HepG2 (cell line): Measurements from ENCODE around the gene AIP. TPM values are rescaled to one million over a fixed set of nuclear protein-coding genes. Genes with fewer than 3 reads are reported as not detected.

Experiments
- HNRNPH1 ChIP-seq: fragments of 200-400 bp; formaldehyde crosslinking; optimal IDR thresholded peaks from 2 replicates; pipeline ENCODE3; 2017; ENCODE audit warnings: mild to moderate bottlenecking, low read depth, low read length
- KDM2A ChIP-seq: sonication (generic); formaldehyde crosslinking; IDR thresholded peaks from 2 replicates; pipeline ENCODE4 v1.4.0; 2020; ENCODE audit warnings: low read depth, missing genetic modification reagents, borderline replicate concordance
- MIXL1 ChIP-seq: IDR thresholded peaks from 2 replicates; pipeline ENCODE4 v1.6.1; 2016
- RCOR2 ChIP-seq: IDR thresholded peaks from 2 replicates; pipeline ENCODE4 v1.6.1; 2016; ENCODE audit warnings: missing biosample characterization, missing genetic modification reagents
- RFXANK ChIP-seq: IDR thresholded peaks from 2 replicates; pipeline ENCODE4 v1.6.1; 2016
- SNRNP70 ChIP-seq: fragments of 200-400 bp; formaldehyde crosslinking; IDR thresholded peaks from 2 replicates; pipeline ENCODE4 v1.6.1; 2017; ENCODE audit warnings: mild to moderate bottlenecking, low read depth, low read length, moderate library complexity
- SRF ChIP-seq: IDR thresholded peaks from 2 replicates; pipeline ENCODE4 v1.6.1; 2011; ENCODE audit warnings: mild to moderate bottlenecking, low read depth, low read length, moderate library complexity
- SRSF1 ChIP-seq: fragments of 200-400 bp; formaldehyde crosslinking; optimal IDR thresholded peaks from 2 replicates; pipeline ENCODE3; 2017; ENCODE audit warnings: mild to moderate bottlenecking, low read depth, low read length, moderate library complexity
- ZNF205 ChIP-seq: IDR thresholded peaks from 2 replicates; pipeline ENCODE4 v1.6.1; 2018; ENCODE audit warnings: missing biosample characterization, missing genetic modification reagents
- ZNF235 ChIP-seq: sonication (generic); formaldehyde crosslinking; IDR thresholded peaks from 2 replicates; pipeline ENCODE4 v1.8.1; 2023; ENCODE audit warnings: mild to moderate bottlenecking, missing genetic modification reagents, borderline replicate concordance
- ZNF331 ChIP-seq: sonication (generic); formaldehyde crosslinking; IDR thresholded peaks from 2 replicates; pipeline ENCODE4 v1.4.0; 2020; ENCODE audit warnings: missing genetic modification reagents
- ZNF333 ChIP-seq: sonication (generic); formaldehyde crosslinking; IDR thresholded peaks from 2 replicates; pipeline ENCODE4 v1.4.0; 2020; ENCODE audit warnings: mild to moderate bottlenecking, missing genetic modification reagents, borderline replicate concordance
- ZNF44 ChIP-seq: sonication (generic); formaldehyde crosslinking; IDR thresholded peaks from 2 replicates; pipeline ENCODE4 v1.5.1; 2020; ENCODE audit warnings: mild to moderate bottlenecking, missing genetic modification reagents
- ZNF468 ChIP-seq: sonication (generic); formaldehyde crosslinking; IDR thresholded peaks from 2 replicates; pipeline ENCODE4 v1.8.0; 2022; ENCODE audit warnings: mild to moderate bottlenecking, moderate library complexity, missing genetic modification reagents
- ZNF598 ChIP-seq: sonication (generic); formaldehyde crosslinking; IDR thresholded peaks from 2 replicates; pipeline ENCODE4 v1.5.1; 2020; ENCODE audit warnings: mild to moderate bottlenecking, missing genetic modification reagents, borderline replicate concordance
- ZNF713 ChIP-seq: sonication (generic); formaldehyde crosslinking; IDR thresholded peaks from 2 replicates; pipeline ENCODE4 v1.4.0; 2020; ENCODE audit warnings: mild to moderate bottlenecking, missing genetic modification reagents
- ZSCAN30 ChIP-seq: sonication (generic); formaldehyde crosslinking; IDR thresholded peaks from 2 replicates; pipeline ENCODE4 v1.5.0; 2020; ENCODE audit warnings: mild to moderate bottlenecking, missing genetic modification reagents
- polyA plus RNA-seq, 8 experiments: library from polyadenylated mRNA; depleted of rRNA in 3 of 8; stranded (reverse) in 7 of 8; unstranded in 1 of 8; fragments of >200 nt; fragmentation: Illumina TruSeq in 4 of 8; extraction: Trizol in 4 of 8; gene quantifications; 2 replicates each; pipeline versions ENCODE4 v1.2.1 to v1.2.3, GENCODE V29; 2011 to 2016; ENCODE audit warnings: low read depth in 4 of 8, missing spikeins in 1 of 8, mixed read lengths in 1 of 8; ENCODE audit not compliant: insufficient read depth in 1 of 8
- total RNA-seq, 5 experiments: library from RNA; depleted of rRNA; stranded (reverse); fragments of >200 nt; fragmentation: Illumina TruSeq; extraction: Trizol; gene quantifications; 2 replicates each; pipeline ENCODE4 v1.2.3, GENCODE V29; 2016; ENCODE audit warnings: low read depth in 1 of 5
- TF ChIP-seq, protein P1 (sequence below): sonication (generic); formaldehyde crosslinking; IDR thresholded peaks from 2 replicates; pipeline ENCODE4 v1.4.0; 2020; ENCODE audit warnings: mild to moderate bottlenecking, low read depth, missing genetic modification reagents
- TF ChIP-seq, protein P2 (sequence below): sonication (generic); formaldehyde crosslinking; IDR thresholded peaks from 2 replicates; pipeline ENCODE4 v1.8.1; 2023; ENCODE audit warnings: mild to moderate bottlenecking, missing genetic modification reagents
- TF ChIP-seq, protein P3 (sequence below): sonication (generic); formaldehyde crosslinking; conservative IDR thresholded peaks from 2 replicates; pipeline ENCODE4 v1.5.0; 2020; ENCODE audit warnings: missing genetic modification reagents
- TF ChIP-seq, protein P4 (sequence below): sonication (generic); formaldehyde crosslinking; IDR thresholded peaks from 2 replicates; pipeline ENCODE4 v1.4.0; 2020; ENCODE audit warnings: missing genetic modification reagents
- TF ChIP-seq, protein P5 (sequence below): IDR thresholded peaks from 2 replicates; pipeline ENCODE4 v1.6.1; 2016; ENCODE audit warnings: mild to moderate bottlenecking, missing biosample characterization, missing genetic modification reagents

AIP gene
- total and polyA plus RNA-seq, 2 of the 13 experiments (the other 11 are each of a cell fraction or from before 2014, with no cell fraction given) = 51.8 to 110 TPM

DNA sequence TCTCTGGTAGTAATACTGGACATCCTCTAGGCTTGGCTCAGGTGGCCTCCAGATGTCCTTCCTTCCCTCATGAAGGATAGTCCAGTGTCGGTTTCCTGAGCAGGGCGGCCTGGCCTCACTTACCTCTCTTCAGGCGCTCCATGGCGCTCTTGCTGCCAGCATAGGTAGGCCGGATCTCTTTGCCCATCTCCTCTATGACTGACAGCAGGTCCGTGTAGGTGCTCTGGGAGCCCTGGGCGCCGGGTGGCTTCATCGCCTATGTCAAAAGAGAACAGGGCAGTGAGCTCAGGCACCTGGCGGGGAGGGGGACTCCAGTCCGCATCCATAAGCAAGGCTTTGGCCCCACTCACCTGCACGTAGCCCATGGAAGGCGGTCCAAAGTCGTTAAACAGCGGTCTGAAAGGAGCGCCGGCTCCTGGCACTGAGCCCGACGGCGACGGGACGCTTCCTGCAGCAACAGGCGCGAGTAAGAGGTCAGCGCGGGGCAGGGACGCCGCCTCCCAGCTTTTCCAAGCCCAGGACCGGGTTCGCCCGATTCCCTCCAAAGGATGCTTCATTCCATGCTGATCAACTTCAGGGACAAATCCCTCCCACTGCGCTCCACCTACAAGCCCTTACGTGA lies 24.5 kb downstream of the AIP start (continued):
- TF ChIP-seq, protein P1, sequence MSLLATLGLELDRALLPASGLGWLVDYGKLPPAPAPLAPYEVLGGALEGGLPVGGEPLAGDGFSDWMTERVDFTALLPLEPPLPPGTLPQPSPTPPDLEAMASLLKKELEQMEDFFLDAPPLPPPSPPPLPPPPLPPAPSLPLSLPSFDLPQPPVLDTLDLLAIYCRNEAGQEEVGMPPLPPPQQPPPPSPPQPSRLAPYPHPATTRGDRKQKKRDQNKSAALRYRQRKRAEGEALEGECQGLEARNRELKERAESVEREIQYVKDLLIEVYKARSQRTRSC (CRISPR knock-in tag) = no peak
- TF ChIP-seq ZNF235 (no peak), ZNF333 (CRISPR knock-in tag) (no peak), SRSF1 (no peak), RCOR2 (CRISPR knock-in tag) (no peak), ZNF468 (no peak), ZNF713 (peak; percentile 87; the same call in 1 of the 2 replicates), ZNF331 (CRISPR knock-in tag) (no peak), SRF (no peak), ZNF44 (CRISPR knock-in tag) (no peak), HNRNPH1 (no peak), MIXL1 (CRISPR knock-in tag) (no peak), ZNF205 (CRISPR knock-in tag) (no peak), KDM2A (CRISPR knock-in tag) (no peak), SNRNP70 (no peak), ZNF598 (no peak), ZSCAN30 (CRISPR knock-in tag) (no peak), RFXANK (CRISPR knock-in tag) (no peak)
- TF ChIP-seq, protein P2, sequence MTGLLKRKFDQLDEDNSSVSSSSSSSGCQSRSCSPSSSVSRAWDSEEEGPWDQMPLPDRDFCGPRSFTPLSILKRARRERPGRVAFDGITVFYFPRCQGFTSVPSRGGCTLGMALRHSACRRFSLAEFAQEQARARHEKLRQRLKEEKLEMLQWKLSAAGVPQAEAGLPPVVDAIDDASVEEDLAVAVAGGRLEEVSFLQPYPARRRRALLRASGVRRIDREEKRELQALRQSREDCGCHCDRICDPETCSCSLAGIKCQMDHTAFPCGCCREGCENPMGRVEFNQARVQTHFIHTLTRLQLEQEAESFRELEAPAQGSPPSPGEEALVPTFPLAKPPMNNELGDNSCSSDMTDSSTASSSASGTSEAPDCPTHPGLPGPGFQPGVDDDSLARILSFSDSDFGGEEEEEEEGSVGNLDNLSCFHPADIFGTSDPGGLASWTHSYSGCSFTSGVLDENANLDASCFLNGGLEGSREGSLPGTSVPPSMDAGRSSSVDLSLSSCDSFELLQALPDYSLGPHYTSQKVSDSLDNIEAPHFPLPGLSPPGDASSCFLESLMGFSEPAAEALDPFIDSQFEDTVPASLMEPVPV (CRISPR knock-in tag) = no peak
- TF ChIP-seq, protein P3, sequence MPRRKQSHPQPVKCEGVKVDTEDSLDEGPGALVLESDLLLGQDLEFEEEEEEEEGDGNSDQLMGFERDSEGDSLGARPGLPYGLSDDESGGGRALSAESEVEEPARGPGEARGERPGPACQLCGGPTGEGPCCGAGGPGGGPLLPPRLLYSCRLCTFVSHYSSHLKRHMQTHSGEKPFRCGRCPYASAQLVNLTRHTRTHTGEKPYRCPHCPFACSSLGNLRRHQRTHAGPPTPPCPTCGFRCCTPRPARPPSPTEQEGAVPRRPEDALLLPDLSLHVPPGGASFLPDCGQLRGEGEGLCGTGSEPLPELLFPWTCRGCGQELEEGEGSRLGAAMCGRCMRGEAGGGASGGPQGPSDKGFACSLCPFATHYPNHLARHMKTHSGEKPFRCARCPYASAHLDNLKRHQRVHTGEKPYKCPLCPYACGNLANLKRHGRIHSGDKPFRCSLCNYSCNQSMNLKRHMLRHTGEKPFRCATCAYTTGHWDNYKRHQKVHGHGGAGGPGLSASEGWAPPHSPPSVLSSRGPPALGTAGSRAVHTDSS (CRISPR knock-in tag) = no peak
- TF ChIP-seq, protein P4, sequence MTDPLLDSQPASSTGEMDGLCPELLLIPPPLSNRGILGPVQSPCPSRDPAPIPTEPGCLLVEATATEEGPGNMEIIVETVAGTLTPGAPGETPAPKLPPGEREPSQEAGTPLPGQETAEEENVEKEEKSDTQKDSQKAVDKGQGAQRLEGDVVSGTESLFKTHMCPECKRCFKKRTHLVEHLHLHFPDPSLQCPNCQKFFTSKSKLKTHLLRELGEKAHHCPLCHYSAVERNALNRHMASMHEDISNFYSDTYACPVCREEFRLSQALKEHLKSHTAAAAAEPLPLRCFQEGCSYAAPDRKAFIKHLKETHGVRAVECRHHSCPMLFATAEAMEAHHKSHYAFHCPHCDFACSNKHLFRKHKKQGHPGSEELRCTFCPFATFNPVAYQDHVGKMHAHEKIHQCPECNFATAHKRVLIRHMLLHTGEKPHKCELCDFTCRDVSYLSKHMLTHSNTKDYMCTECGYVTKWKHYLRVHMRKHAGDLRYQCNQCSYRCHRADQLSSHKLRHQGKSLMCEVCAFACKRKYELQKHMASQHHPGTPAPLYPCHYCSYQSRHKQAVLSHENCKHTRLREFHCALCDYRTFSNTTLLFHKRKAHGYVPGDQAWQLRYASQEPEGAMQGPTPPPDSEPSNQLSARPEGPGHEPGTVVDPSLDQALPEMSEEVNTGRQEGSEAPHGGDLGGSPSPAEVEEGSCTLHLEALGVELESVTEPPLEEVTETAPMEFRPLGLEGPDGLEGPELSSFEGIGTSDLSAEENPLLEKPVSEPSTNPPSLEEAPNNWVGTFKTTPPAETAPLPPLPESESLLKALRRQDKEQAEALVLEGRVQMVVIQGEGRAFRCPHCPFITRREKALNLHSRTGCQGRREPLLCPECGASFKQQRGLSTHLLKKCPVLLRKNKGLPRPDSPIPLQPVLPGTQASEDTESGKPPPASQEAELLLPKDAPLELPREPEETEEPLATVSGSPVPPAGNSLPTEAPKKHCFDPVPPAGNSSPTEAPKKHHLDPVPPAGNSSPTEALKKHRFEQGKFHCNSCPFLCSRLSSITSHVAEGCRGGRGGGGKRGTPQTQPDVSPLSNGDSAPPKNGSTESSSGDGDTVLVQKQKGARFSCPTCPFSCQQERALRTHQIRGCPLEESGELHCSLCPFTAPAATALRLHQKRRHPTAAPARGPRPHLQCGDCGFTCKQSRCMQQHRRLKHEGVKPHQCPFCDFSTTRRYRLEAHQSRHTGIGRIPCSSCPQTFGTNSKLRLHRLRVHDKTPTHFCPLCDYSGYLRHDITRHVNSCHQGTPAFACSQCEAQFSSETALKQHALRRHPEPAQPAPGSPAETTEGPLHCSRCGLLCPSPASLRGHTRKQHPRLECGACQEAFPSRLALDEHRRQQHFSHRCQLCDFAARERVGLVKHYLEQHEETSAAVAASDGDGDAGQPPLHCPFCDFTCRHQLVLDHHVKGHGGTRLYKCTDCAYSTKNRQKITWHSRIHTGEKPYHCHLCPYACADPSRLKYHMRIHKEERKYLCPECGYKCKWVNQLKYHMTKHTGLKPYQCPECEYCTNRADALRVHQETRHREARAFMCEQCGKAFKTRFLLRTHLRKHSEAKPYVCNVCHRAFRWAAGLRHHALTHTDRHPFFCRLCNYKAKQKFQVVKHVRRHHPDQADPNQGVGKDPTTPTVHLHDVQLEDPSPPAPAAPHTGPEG (CRISPR knock-in tag) = no peak
- TF ChIP-seq, protein P5, sequence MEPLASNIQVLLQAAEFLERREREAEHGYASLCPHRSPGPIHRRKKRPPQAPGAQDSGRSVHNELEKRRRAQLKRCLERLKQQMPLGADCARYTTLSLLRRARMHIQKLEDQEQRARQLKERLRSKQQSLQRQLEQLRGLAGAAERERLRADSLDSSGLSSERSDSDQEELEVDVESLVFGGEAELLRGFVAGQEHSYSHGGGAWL (CRISPR knock-in tag) = 0 out of 2 replicates have a peak, but pooled peaks have one; percentile 9
